Measurements from ENCODE around the gene TWF1.

Gene TWF1

DNA sequence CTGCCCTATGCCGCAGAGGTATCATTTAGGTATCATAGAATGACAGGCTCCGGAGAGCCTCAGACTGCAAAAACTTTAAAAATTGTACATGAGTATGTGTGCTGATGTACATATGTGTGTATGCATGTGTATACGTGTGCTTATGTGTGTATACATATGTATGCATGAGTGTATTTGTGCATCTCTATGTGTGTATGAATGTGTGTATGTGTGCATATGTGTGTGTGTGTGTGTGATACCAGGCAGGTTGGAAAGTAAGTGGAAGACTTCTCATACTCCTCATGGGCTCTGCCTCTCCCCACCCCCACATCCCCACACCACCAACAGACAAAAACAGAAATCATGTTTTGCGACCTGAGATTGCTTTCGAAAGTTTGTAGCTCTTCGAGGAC is 29.1 kb upstream of the TWF1 start:
- Histone ChIP-seq H3K9me3 (ENCODE audit: insufficient read depth, low read depth, low read length) (no peaks in the 10 kb centered on the region), H3K9ac (ENCODE audit: low read depth, low read length) (peak overlapping the region; percentile 76), H3K4me1 (ENCODE audit: insufficient read depth, low read length) (peaks cover 9% of the 10 kb centered on the region; the same call in 1 of the 2 replicates), H3K4me3 (ENCODE audit: low read length) (peak overlapping the region; percentile 79), H3K27me3 (ENCODE audit: insufficient read depth, low read length) (peaks cover 54% of the 10 kb centered on the region), H3K36me3 (ENCODE audit: insufficient read depth, low read length) (no peaks in the 10 kb centered on the region), H3K27ac (ENCODE audit: low read depth, low read length) (no peak overlapping the region)
- WGBS, result 56% methylated on average over 6 of the region's 6 CpGs

DNA sequence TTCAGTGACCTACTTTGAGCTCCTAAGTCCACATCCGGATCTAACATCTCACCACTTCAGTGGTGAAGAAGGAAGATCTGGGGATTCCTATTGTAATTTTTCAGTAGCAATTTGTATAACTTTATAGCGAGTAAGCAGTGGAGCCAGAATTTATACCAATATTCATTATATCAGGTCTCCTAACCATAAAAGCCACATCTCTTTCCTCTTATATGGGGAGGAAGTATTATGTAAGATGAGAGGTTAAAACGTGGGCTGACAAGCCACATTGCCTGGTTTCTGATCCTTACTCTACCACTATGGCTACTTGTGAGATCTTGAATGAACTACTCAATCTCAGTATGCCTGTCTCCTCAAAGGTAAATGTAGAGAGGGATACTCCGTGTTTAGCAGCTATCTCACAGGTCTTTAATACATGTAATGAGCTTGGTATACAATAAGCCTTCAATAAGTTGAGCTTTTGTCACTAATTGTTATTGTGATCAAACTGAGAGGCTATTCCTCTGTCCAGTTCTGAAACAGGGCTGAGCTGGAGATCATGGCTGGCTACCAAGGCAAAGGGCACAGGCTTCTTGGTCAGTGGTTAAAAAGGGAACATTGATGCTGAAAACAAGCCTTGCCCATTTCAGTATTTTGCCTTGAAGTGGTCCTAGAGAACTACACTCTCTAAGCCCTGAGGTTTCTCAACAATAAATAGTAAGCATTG is 26.5 kb upstream of the TWF1 start:
- H3K36me3 ChIP-seq (ENCODE audit: insufficient read depth, low read length), result no peaks in the 10 kb centered on the region
- WGBS, result no CpG with 5 or more reads among the region's 4 CpGs
- no peak overlapping the region for H3K4me3 ChIP-seq (ENCODE audit: low read length)
- H3K27ac ChIP-seq (ENCODE audit: low read depth, low read length), result no peak overlapping the region
- H3K9ac ChIP-seq (ENCODE audit: low read depth, low read length), result no peak overlapping the region
- peaks cover 9% of the 10 kb centered on the region; the same call in 1 of the 2 replicates for H3K4me1 ChIP-seq (ENCODE audit: insufficient read depth, low read length)
- no peaks in the 10 kb centered on the region for H3K9me3 ChIP-seq (ENCODE audit: insufficient read depth, low read depth, low read length)
- peaks cover 48% of the 10 kb centered on the region for H3K27me3 ChIP-seq (ENCODE audit: insufficient read depth, low read length)

DNA sequence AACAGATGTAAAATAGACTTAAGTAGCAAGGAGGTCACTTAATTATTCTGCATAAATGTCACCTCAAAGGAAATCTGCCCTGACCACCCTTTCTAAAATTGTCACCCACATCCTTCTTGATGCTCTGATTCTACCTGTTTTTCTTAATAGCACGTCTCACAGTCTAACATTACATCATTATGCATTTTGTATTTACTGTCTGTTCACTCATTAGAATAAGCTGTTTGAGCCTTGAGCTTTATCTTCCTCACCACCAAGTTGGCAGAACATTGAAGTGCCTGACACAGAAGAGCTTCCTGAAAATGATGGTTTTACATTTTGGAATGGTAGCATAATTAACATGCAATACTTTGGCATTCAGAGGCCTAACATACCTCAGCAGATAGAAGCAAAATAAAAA is 21.0 kb upstream of the TWF1 start:
- H3K9ac ChIP-seq (ENCODE audit: low read depth, low read length), result no peak overlapping the region
- no peak overlapping the region for H3K4me3 ChIP-seq (ENCODE audit: low read length)
- no peaks in the 10 kb centered on the region for H3K9me3 ChIP-seq (ENCODE audit: insufficient read depth, low read depth, low read length)
- peaks cover 7% of the 10 kb centered on the region; the same call in 1 of the 2 replicates for H3K4me1 ChIP-seq (ENCODE audit: insufficient read depth, low read length)
- 90% methylated on average over 1 of the region's 1 CpG for WGBS
- H3K36me3 ChIP-seq (ENCODE audit: insufficient read depth, low read length), result no peaks in the 10 kb centered on the region
- no peak overlapping the region for H3K27ac ChIP-seq (ENCODE audit: low read depth, low read length)
- no peaks in the 10 kb centered on the region for H3K27me3 ChIP-seq (ENCODE audit: insufficient read depth, low read length)

DNA sequence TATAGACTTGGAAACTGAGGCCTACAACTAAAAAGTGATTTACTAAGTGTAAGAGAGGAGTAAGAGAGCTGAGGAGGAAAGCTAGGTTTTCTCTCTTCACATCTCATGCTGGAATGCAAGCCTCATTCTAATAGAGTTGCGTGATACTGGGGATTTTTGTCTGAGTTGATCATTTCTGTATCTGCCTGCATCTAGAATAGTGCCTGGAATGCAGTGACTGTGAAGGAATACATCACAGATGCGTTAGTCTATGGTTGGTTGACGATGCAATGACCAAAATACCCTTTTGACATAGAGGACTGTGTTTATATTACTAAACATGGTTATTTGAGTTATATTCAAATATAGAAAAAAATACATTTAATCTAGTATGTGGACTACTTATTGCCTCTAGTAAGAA is 20.6 kb upstream of the TWF1 start:
- Histone ChIP-seq H3K9me3 (ENCODE audit: insufficient read depth, low read depth, low read length) (no peaks in the 10 kb centered on the region), H3K27me3 (ENCODE audit: insufficient read depth, low read length) (no peaks in the 10 kb centered on the region), H3K4me1 (ENCODE audit: insufficient read depth, low read length) (peaks cover 7% of the 10 kb centered on the region; the same call in 1 of the 2 replicates), H3K9ac (ENCODE audit: low read depth, low read length) (no peak overlapping the region), H3K27ac (ENCODE audit: low read depth, low read length) (no peak overlapping the region), H3K4me3 (ENCODE audit: low read length) (no peak overlapping the region), H3K36me3 (ENCODE audit: insufficient read depth, low read length) (no peaks in the 10 kb centered on the region)
- WGBS, result 94% methylated on average over 2 of the region's 3 CpGs

DNA sequence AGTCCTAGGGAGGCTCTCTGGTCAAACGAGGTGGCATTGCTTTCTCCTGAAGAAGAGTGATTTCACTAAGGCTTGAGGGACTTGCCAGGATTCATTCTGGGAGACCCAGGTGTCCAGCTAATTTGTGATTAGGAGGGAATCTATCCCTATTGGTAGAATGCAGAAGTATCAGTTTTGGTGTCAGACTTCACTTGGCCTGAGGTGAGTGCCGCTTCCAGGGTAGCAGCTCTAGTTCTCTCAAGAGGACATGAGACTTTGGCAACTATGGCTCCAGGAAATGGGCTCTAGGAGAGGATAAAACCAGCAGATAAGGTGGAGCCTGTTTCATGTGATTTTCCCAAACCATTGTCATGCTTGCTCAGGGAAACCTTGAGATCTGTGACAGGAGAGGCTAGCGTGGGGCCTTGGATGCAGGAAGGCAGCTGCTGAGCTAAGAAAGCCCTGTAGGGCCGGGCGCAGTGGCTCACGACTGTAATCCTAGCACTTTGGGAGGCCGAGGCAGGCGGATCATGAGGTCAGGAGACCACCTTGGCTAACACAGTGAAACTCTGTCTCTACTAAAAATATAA is 18.2 kb upstream of the TWF1 start:
- no peak overlapping the region for H3K4me3 ChIP-seq (ENCODE audit: low read length)
- H3K36me3 ChIP-seq (ENCODE audit: insufficient read depth, low read length), result no peaks in the 10 kb centered on the region
- H3K27ac ChIP-seq (ENCODE audit: low read depth, low read length), result peak overlapping the region; percentile 58; the same call in 1 of the 2 replicates
- H3K4me1 ChIP-seq (ENCODE audit: insufficient read depth, low read length), result peaks cover 7% of the 10 kb centered on the region; the same call in 1 of the 2 replicates
- 87% methylated on average over 8 of the region's 8 CpGs for WGBS
- no peaks in the 10 kb centered on the region for H3K9me3 ChIP-seq (ENCODE audit: insufficient read depth, low read depth, low read length)
- H3K9ac ChIP-seq (ENCODE audit: low read depth, low read length), result no peak overlapping the region
- no peaks in the 10 kb centered on the region for H3K27me3 ChIP-seq (ENCODE audit: insufficient read depth, low read length)

DNA sequence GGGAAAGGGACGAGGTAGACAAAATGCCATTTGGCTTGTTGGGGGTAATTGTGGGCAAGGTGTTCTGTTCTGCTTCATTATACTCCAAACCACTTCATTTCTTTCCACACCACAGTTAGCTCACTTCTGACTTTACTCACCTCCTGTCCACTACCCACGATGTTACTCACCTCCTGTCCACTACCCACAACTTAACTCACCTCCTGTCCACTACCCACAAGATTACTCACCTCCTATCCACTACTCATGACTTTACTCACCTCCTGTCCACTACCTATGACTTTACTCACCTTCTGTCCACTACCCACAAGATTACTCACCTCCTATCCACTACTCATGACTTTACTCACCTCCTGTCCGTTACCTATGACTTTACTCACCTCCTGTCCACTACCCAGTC is 10.1 kb upstream of the TWF1 start:
- Histone ChIP-seq H3K36me3 (ENCODE audit: insufficient read depth, low read length) (no peaks in the 10 kb centered on the region), H3K27me3 (ENCODE audit: insufficient read depth, low read length) (no peaks in the 10 kb centered on the region), H3K4me1 (ENCODE audit: insufficient read depth, low read length) (no peaks in the 10 kb centered on the region), H3K9ac (ENCODE audit: low read depth, low read length) (no peak overlapping the region), H3K4me3 (ENCODE audit: low read length) (no peak overlapping the region), H3K9me3 (ENCODE audit: insufficient read depth, low read depth, low read length) (no peaks in the 10 kb centered on the region), H3K27ac (ENCODE audit: low read depth, low read length) (no peak overlapping the region)
- 94% methylated on average over 3 of the region's 3 CpGs for WGBS

DNA sequence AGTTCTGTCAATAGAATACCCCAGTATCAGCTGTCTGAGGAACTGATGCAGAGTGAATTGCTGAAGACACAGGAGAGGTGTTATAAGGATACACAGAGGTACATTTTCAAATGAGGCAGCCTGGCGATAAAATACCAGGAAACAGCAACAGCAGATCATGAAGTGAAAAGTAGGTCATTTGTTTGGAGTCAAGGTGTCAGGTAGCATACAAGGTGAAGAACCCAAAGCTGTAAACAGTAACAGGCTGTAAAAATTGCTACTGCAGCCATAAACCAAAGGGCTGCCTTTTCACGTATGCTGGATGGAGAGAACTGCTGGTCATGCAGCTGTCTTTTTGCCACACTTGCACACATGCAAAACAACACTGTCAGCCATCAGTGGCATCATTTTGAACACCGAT is 9.3 kb upstream of the TWF1 start:
- Histone ChIP-seq H3K4me3 (ENCODE audit: low read length) (no peak overlapping the region), H3K27me3 (ENCODE audit: insufficient read depth, low read length) (no peaks in the 10 kb centered on the region), H3K36me3 (ENCODE audit: insufficient read depth, low read length) (no peaks in the 10 kb centered on the region), H3K9ac (ENCODE audit: low read depth, low read length) (no peak overlapping the region), H3K4me1 (ENCODE audit: insufficient read depth, low read length) (no peaks in the 10 kb centered on the region), H3K27ac (ENCODE audit: low read depth, low read length) (no peak overlapping the region), H3K9me3 (ENCODE audit: insufficient read depth, low read depth, low read length) (no peaks in the 10 kb centered on the region)
- 91% methylated on average over 3 of the region's 3 CpGs for WGBS

DNA sequence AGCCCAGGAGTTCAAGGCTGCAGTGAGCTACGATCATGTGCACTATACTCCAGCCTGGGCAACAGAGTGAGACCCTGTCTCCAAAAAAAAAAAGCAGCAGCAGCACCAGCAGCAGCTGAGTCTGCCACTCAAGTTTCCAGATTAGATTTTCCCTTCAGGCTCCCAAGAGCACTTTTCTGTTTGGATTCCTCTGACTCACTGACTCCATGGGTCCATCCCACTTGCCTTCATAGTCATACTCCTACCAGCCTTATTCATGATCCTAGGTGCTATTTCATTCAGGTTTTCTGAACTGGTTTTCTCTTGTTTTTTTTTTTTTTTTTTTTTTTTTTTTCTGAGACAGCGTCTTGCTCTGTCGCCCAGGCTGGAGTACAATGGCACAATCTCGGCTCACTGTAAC is 6.8 kb upstream of the TWF1 start:
- no peaks in the 10 kb centered on the region for H3K27me3 ChIP-seq (ENCODE audit: insufficient read depth, low read length)
- H3K27ac ChIP-seq (ENCODE audit: low read depth, low read length), result no peak overlapping the region
- H3K9ac ChIP-seq (ENCODE audit: low read depth, low read length), result no peak overlapping the region
- H3K4me3 ChIP-seq (ENCODE audit: low read length), result no peak overlapping the region
- H3K9me3 ChIP-seq (ENCODE audit: insufficient read depth, low read depth, low read length), result no peaks in the 10 kb centered on the region
- 96% methylated on average over 4 of the region's 4 CpGs for WGBS
- H3K36me3 ChIP-seq (ENCODE audit: insufficient read depth, low read length), result no peaks in the 10 kb centered on the region
- H3K4me1 ChIP-seq (ENCODE audit: insufficient read depth, low read length), result no peaks in the 10 kb centered on the region

DNA sequence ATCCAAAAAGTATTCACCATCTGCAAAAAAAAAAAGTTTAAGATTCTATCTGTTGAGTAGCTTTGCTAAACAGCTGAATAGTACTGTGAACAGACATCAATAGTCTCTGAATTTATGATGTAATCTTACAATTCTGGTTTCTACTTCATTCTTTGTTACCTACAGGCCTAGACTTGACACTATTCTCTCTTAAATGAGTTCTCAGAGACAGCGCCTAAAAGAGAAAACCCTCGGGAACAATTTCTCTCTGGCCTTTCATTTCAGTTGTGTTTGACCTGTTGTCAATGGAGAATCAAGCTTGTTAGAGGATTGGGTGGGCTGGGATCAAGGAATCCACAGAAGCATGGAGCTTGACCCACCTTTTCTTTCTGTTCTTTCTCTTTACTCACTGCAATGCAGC is 5.9 kb upstream of the TWF1 start:
- H3K27ac ChIP-seq (ENCODE audit: low read depth, low read length), result no peak overlapping the region
- H3K4me3 ChIP-seq (ENCODE audit: low read length), result no peak overlapping the region
- 96% methylated on average over 2 of the region's 2 CpGs for WGBS
- H3K9ac ChIP-seq (ENCODE audit: low read depth, low read length), result no peak overlapping the region
- peaks cover 2% of the 10 kb centered on the region; the same call in 1 of the 2 replicates for H3K4me1 ChIP-seq (ENCODE audit: insufficient read depth, low read length)
- H3K27me3 ChIP-seq (ENCODE audit: insufficient read depth, low read length), result no peaks in the 10 kb centered on the region
- no peaks in the 10 kb centered on the region for H3K36me3 ChIP-seq (ENCODE audit: insufficient read depth, low read length)
- no peaks in the 10 kb centered on the region for H3K9me3 ChIP-seq (ENCODE audit: insufficient read depth, low read depth, low read length)

DNA sequence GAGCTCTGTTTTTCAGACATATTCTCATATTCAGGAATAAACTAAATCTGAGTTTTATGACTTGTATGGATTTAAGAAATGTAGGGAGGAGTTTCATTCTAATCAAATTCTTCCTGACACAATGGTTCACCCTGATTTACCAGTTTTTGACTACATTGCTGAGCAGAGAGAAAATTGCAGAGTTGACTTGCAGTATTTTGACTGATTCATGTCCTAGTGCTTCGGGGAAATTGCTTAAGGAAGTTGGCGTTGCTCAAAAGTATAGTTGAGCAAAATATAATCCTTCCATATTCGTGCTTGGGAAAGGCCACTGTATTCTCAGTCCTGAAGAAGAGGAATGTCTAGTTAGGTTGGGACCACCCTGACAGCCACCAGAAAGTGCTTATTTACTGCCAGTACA is 1.3 kb upstream of the TWF1 start:
- no peak overlapping the region; the same call in 1 of the 2 replicates for H3K9ac ChIP-seq (ENCODE audit: low read depth, low read length)
- H3K4me1 ChIP-seq (ENCODE audit: insufficient read depth, low read length), result peaks cover 17% of the 10 kb centered on the region
- H3K9me3 ChIP-seq (ENCODE audit: insufficient read depth, low read depth, low read length), result no peaks in the 10 kb centered on the region
- H3K36me3 ChIP-seq (ENCODE audit: insufficient read depth, low read length), result peaks cover 19% of the 10 kb centered on the region
- 94% methylated on average over 3 of the region's 3 CpGs for WGBS
- H3K27ac ChIP-seq (ENCODE audit: low read depth, low read length), result no peak overlapping the region
- H3K27me3 ChIP-seq (ENCODE audit: insufficient read depth, low read length), result no peaks in the 10 kb centered on the region
- H3K4me3 ChIP-seq (ENCODE audit: low read length), result peak overlapping the region; percentile 93

DNA sequence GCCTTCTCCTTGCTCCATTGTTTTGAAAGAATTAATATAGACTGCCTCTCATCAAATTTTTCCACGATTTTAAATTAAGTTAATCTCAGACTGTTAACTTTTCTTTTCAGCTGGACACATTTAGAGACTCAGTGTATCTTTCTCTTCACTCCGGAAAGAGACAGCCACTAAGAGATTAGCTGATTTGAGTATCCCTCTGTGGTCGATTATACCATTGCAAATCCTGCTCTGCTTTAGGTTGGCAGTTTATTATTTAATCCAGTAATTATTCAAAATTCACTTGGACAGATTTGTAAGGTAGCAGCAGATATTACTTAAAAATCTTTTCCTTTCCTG is 588 bp upstream of the TWF1 start:
- 19% methylated on average over 2 of the region's 3 CpGs for WGBS
- peak overlapping the region; percentile 96 for H3K27ac ChIP-seq (ENCODE audit: low read depth, low read length)
- H3K4me1 ChIP-seq (ENCODE audit: insufficient read depth, low read length), result peaks cover 17% of the 10 kb centered on the region
- H3K36me3 ChIP-seq (ENCODE audit: insufficient read depth, low read length), result peaks cover 26% of the 10 kb centered on the region
- no peaks in the 10 kb centered on the region for H3K27me3 ChIP-seq (ENCODE audit: insufficient read depth, low read length)
- peak overlapping the region; percentile 98 for H3K9ac ChIP-seq (ENCODE audit: low read depth, low read length)
- H3K4me3 ChIP-seq (ENCODE audit: low read length), result peak overlapping the region; percentile 93
- H3K9me3 ChIP-seq (ENCODE audit: insufficient read depth, low read depth, low read length), result no peaks in the 10 kb centered on the region

Measured in HUES64 (cell line).